GM12864 (cell line): Measurements from ENCODE around the gene SEMA3B.
"Not testable (repeated sequence)": the region's sequence is repeated elsewhere in the genome, so short reads cannot be mapped to it uniquely, and the experiment has no call there.

Source experiments
- DNase-seq: peaks from one replicate; pipeline ENCODE4 v3.0.0-alpha.2; 2011; ENCODE audit warnings: low read depth
- H3K4me3 ChIP-seq: 2 replicates; pipeline ENCODE4 v1.5.1; 2011; ENCODE audit warnings: mild to moderate bottlenecking, low read depth, low read length, control low read depth
- TF ChIP-seq, protein P1 (sequence below): IDR thresholded peaks from 2 replicates; pipeline ENCODE4 v1.5.1; 2011; ENCODE audit warnings: low read depth, mild to moderate bottlenecking, moderate library complexity, low read length, control low read depth, inconsistent platforms; ENCODE audit errors: missing control alignments

The SEMA3B gene

DNA sequence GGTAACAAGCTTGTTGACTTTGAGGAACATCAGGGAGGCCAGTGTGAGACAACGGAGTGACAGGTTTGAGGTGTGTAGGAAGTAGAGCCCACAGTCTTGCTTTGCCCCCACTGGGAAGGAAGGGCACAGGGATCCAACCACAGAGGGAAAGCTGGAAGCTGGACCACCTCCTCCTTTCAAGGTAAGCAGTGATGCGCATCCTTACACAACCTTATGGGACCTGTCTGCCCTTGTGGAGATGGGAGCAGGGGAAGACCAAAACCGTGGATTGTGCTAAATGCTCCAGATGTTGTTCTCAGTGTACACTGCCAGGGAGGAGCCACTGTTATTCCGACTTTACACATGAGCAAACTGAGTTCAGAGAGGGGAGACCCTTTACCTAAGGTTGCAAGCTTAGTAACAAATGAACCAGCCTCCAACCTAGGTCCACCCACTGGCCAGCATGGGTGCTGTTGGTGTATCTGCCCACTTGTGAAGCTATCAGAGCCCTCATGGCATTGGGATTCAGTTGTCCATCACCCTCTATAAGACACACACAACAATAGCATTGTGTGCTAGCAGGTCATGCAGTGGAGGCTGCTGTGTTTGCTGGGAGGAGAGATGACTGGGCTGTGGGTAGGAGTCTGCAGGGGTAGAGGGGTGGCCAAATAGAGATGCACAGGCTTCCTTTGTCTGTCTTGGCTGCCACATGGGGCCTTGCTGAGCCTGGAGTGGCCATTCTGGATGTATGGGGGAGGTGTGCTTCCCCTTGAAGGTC is 9.4 kb downstream of the SEMA3B start:
- no peak overlapping the region for H3K4me3 ChIP-seq
- TF ChIP-seq, protein P1, sequence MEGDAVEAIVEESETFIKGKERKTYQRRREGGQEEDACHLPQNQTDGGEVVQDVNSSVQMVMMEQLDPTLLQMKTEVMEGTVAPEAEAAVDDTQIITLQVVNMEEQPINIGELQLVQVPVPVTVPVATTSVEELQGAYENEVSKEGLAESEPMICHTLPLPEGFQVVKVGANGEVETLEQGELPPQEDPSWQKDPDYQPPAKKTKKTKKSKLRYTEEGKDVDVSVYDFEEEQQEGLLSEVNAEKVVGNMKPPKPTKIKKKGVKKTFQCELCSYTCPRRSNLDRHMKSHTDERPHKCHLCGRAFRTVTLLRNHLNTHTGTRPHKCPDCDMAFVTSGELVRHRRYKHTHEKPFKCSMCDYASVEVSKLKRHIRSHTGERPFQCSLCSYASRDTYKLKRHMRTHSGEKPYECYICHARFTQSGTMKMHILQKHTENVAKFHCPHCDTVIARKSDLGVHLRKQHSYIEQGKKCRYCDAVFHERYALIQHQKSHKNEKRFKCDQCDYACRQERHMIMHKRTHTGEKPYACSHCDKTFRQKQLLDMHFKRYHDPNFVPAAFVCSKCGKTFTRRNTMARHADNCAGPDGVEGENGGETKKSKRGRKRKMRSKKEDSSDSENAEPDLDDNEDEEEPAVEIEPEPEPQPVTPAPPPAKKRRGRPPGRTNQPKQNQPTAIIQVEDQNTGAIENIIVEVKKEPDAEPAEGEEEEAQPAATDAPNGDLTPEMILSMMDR = no peak
- no peak for DNase-seq

DNA sequence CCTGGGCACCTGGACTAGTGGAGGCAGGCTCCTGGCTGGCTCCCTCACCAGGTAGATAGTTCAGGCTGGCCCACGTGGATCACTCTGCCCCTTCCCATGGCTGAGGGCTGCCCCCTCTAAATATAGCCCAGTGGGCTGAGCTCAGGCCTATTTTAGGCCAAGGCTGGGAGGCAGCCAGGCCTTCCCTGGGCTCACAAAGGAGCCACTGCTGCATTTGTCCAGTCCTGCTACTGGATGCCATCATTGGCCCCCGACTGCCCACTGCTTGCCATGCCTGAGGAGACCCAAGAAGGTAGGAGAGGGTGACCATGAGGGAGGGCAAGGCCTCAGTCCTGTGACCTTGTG is 9.9 kb downstream of the SEMA3B start, which contains the start of gene LSMEM2:
LSMEM2 (plus strand) TSS at position 208 of the 345 bp plus-strand sequence; CDS start at position 235, 27 bp downstream.
- TF ChIP-seq, protein P1 = no peak
- H3K4me3 ChIP-seq = no peak within 1 kb of the TSS
- no peak for DNase-seq

DNA sequence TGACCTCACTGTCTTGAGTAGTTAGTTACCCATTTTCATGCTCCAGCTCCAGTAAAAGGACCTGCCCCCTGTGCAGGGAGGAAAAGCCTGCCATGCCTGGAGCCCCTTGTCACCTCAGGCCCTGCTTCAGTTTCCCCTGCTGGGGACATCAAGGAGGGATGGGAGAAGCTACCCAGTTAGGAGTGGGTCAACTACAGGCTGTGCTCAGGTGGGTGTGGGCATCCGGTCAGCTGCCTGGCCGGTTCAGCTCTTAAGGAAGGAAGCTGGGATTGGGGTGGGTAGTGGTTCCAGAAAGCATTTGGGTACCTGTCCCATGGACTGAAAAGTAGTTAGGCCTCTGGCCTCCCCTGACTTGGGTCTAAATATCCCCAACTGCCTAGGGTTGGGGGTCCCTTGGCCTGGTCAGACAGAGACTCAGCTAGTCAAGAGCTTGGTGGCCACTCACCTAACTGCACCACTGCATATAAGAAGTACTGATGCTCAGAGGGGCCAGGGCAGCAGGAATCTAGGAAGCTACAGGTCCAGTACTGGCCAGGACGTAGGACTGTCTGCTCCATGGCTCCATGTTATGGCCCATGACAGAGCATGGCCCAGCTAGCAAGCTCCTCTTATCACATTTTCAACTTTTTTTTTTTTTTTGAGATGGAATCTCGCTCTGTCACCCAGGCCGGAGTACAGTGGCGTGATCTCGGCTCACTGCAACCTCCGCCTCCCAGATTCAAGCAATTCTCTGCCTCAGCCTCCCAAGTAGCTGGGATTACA is 10.5 kb downstream of the SEMA3B start:
- H3K4me3 ChIP-seq = no peak overlapping the region
- DNase-seq = no peak
- TF ChIP-seq, protein P1 = no peak

- DNase-seq, H3K4me3 ChIP-seq: not testable (repeated sequence)
These were observed 15.2 kb downstream of the SEMA3B start for GRCh38 chr3:50284121-50284520.

DNA sequence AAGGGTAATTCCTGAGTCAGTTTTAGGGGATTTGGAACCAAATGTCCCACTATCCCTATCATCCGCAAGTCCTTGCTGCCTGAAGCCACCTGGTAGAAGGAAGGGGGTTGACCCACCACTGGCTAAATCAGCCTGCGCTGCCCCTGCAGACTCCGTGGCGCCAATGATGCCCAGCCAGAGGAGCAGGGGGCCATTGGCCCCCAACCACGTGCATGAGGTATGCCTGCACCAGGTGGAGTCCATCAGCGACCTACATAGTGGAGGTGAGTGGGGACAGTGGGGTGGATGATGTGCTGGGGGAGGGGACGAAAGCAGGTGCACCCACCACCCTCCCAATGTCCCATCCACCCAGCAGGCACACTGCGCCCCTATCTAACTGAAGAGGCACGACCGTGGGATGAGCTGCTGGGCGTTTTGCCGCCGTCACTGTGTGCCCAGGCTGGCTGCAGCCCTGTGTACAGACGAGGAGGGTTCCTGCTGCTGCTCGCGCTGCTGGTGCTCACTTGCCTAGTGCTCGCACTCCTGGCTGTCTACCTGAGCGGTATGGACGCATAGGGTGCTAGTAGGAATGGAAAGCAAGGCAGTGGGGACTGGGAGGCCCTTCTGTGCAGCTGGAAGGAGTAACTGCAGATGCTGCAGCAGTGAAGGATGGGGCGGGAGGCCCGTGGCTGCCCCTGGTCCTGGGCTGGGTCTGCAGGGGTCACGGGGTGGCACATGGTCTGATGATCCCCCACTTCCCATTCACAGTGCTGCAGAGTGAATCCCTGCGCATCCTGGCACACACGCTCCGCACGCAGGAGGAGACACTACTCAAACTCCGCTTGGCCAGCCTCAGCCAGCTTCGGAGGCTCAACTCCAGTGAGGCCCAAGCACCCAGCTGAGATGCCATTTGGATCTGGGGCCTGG is 17.6 kb downstream of the SEMA3B start:
- TF ChIP-seq, protein P1 = no peak
- no peak overlapping the region for H3K4me3 ChIP-seq
- no peak for DNase-seq

- no peak overlapping the region for H3K4me3 ChIP-seq
- DNase-seq = no peak
- TF ChIP-seq, protein P1 = no peak
These were observed 18.3 kb downstream of the SEMA3B start for GRCh38 chr3:50287262-50287661.
